ENCODE data around the gene SASH3. TPM values are rescaled to one million over a fixed set of nuclear protein-coding genes. Genes with fewer than 3 reads are reported as not detected.

SASH3 gene
- total and polyA plus RNA-seq, 7 donors = 1.7 to 48.3 (median 6.7) TPM

- H3K27ac ChIP-seq = no peak overlapping the region
- H3K4me3 ChIP-seq = no peak overlapping the region
- no peaks in the 10 kb centered on the region for H3K9me3 ChIP-seq
- intact Hi-C loops (cut with DNase I) = no loop called here
- no peak for DNase-seq
- H3K4me1 ChIP-seq = no peaks in the 10 kb centered on the region
- 43 to 64% methylated on average over 4 of the region's 4 CpGs for WGBS, 2 donors
- H3K36me3 ChIP-seq = peaks cover 0 to 8% (median 0%) of the 10 kb centered on the region in 4 donors
- TF ChIP-seq CTCF (IDR thresholded peaks at IDR 0.05) (no peak), EP300 (IDR thresholded peaks at IDR 0.05) (no peak), POLR2A (IDR thresholded peaks at IDR 0.05) (no peak), POLR2AphosphoS5 (IDR thresholded peaks at IDR 0.05) (no peak)
- no peaks in the 10 kb centered on the region for H3K27me3 ChIP-seq
These were observed 50.7 kb downstream of the SASH3 start for GRCh38 chrX:129830494-129830893.

- no peak for DNase-seq
- no peak overlapping the region for H3K4me3 ChIP-seq
- H3K4me1 ChIP-seq = no peaks in the 10 kb centered on the region
- H3K36me3 ChIP-seq = peaks cover 0 to 8% (median 0%) of the 10 kb centered on the region in 4 donors
- H3K9me3 ChIP-seq = no peaks in the 10 kb centered on the region
- H3K27me3 ChIP-seq = no peaks in the 10 kb centered on the region
- TF ChIP-seq POLR2AphosphoS5 (IDR thresholded peaks at IDR 0.05) (no peak), CTCF (IDR thresholded peaks at IDR 0.05) (no peak), POLR2A (IDR thresholded peaks at IDR 0.05) (no peak), EP300 (IDR thresholded peaks at IDR 0.05) (no peak)
- intact Hi-C loops (cut with DNase I) = no loop called here
- WGBS, 2 donors = 21 to 67% methylated on average over 8 of the region's 8 CpGs
- no peak overlapping the region for H3K27ac ChIP-seq
These were observed 51.5 kb downstream of the SASH3 start for GRCh38 chrX:129831091-129831885.

- intact Hi-C loops (cut with DNase I) = no loop called here
- Histone ChIP-seq H3K4me1 (no peaks in the 10 kb centered on the region), H3K9me3 (no peaks in the 10 kb centered on the region), H3K4me3 (no peak overlapping the region), H3K27me3 (no peaks in the 10 kb centered on the region), H3K27ac (no peak overlapping the region), H3K36me3 (peaks cover 0 to 7% (median 0%) of the 10 kb centered on the region in 4 donors)
- no peak for DNase-seq
- TF ChIP-seq POLR2AphosphoS5 (IDR thresholded peaks at IDR 0.05) = no peak
- no peak for TF ChIP-seq EP300 (IDR thresholded peaks at IDR 0.05)
- no peak for TF ChIP-seq CTCF (IDR thresholded peaks at IDR 0.05)
- TF ChIP-seq POLR2A (IDR thresholded peaks at IDR 0.05) = no peak
- WGBS, 2 donors = 88 to 91% methylated on average over 5 of the region's 5 CpGs
These were observed 53.6 kb downstream of the SASH3 start for GRCh38 chrX:129833153-129833990.

DNA sequence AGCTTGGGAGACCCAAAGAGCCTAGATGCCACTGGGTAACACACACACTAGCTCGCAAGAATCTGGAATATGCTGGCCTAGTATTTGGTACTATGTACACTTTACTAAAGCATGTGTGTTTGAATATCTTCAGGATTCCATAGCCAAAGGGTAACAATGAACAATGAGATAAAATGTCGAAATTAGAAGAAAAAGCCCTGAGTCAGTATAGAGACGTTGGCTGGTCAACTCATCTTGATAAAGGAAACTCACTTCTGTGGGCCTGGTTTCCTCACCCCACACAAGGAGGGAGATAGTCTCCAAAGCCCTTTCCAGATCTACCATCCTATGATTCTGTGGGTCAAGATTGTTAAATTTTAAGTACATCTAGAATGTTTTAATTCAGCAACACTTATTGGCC lies 57.1 kb downstream of the SASH3 start:
- no peak for TF ChIP-seq EP300 (IDR thresholded peaks at IDR 0.05)
- no peak for TF ChIP-seq POLR2AphosphoS5 (IDR thresholded peaks at IDR 0.05)
- no peak for TF ChIP-seq POLR2A (IDR thresholded peaks at IDR 0.05)
- TF ChIP-seq CTCF (IDR thresholded peaks at IDR 0.05) = no peak
- H3K36me3 ChIP-seq = no peaks in the 10 kb centered on the region
- H3K27ac ChIP-seq = no peak overlapping the region
- no peaks in the 10 kb centered on the region for H3K9me3 ChIP-seq
- no peaks in the 10 kb centered on the region for H3K27me3 ChIP-seq
- H3K4me3 ChIP-seq = no peak overlapping the region
- 87 to 89% methylated on average over 3 of the region's 3 CpGs for WGBS, 2 donors
- H3K4me1 ChIP-seq = no peaks in the 10 kb centered on the region
- DNase-seq = no peak
- intact Hi-C loops (cut with DNase I) = no loop called here
